ENCODE data around the gene RNF133.
"Not testable (repeated sequence)": the region's sequence is repeated elsewhere in the genome, so short reads cannot be mapped to it uniquely, and the experiment has no call there.

RNF133 gene

DNA sequence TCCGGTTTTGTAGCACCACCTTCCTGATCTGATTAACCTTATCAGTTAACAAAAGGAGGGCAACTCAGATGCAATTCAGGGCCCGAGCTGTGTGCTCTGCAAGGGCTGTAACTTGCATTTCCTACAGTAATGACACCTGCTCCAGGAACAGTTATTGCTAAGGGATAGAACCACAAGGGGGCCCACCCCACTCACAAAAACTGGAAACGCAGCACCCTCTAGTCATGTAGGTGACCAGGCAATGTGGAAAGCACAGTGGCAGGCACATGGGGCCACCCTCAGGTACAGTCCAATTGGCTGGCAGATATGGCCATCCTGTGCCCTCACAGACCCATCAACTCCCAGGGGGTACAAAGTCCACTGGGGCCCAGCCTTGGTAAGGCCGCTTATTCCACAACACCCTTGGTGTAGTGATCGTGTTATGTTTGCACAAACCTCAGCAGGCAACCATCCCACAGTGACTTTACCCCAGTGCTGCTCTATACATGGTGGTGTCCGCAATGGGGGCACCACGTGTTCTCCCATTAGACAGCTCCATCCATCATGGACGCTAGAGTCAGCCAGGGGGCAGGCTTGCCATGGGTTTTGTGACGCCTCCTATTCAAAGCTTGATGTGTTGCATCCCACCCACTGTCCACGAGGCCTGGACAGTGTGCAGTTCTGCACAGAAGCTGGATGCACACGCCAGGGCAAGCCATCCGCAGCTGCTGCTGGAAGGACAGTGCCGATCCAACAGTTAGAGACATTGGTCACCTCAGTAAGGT is 9.4 kb downstream of the RNF133 start:
- in situ Hi-C loops (cut with HindIII; ENCODE audit: low sequenced_read_pairs), result no loop called here

DNA sequence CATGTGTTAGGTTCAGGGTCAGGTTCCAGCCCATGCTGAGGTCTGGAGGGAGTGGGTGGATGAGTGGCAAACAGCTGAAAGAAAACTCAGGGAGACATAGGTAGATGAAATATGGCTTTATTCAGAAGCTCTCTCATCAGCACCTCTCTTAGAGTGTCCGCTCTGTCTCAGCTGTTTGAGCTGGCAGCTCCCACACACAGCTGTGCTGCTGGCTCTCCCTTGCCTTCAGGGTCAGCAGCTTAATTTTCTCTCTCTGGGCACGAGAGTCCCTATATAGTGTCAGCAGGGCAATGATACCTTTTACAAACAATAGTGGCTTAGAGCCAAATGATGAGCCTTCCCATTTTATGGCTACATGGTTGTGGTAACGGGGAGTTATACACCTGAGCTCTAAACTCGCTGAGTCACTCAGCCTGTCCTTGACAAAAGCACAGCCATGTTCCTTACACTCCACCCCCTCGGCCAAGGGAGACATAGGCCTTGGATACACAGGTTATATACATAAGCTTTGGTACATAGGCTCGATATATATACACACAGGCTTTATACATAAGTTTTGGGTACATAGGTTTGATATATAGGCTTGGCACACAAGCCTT is 10.4 kb downstream of the RNF133 start:
- in situ Hi-C loops (cut with HindIII; ENCODE audit: low sequenced_read_pairs), result no loop called here

DNA sequence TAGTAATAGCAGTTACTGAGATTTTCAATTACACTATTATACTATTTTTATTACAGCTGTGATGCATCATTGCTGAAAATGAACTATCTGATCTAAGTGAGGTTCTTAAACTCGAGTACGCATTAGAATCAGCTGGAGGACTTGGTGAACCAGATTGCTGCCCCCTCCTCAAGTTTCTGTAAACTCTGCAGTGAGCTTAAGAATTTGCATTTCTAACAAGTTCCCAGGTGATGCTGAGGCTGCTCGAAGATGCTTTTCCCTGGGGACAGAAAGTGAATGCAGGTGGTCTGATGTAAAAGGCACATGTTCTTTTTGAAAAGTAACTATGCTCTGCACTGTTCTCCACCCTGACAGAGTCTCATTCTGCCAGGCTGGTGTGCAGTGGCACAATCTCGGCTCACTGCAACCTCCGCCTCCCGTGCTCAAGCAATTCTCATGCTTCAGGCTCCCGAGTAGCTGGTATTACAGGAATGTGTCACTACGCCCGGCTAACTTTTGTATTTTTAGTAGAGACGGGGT is 12.5 kb downstream of the RNF133 start:
- in situ Hi-C loops (cut with HindIII; ENCODE audit: low sequenced_read_pairs), result no loop called here

DNA sequence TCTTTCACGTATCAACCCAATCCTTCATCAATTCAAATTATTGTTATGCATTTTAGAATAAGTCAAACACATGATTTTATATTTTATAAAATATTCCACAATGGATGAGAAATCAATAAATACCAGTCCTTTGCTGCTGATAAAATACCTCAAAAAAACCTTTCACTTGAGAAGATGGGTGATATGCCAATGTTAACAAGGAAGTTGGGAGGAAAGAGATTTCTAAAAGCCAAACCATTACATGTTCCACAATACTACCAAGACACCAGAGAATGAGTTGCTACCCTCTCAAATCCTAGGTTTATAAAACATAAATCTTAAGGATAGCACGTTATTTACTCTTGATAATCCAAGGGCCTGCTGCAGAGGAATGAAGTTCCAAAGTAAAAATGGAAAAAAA is 14.4 kb downstream of the RNF133 start:
- in situ Hi-C loops (cut with HindIII; ENCODE audit: low sequenced_read_pairs), result no loop called here

DNA sequence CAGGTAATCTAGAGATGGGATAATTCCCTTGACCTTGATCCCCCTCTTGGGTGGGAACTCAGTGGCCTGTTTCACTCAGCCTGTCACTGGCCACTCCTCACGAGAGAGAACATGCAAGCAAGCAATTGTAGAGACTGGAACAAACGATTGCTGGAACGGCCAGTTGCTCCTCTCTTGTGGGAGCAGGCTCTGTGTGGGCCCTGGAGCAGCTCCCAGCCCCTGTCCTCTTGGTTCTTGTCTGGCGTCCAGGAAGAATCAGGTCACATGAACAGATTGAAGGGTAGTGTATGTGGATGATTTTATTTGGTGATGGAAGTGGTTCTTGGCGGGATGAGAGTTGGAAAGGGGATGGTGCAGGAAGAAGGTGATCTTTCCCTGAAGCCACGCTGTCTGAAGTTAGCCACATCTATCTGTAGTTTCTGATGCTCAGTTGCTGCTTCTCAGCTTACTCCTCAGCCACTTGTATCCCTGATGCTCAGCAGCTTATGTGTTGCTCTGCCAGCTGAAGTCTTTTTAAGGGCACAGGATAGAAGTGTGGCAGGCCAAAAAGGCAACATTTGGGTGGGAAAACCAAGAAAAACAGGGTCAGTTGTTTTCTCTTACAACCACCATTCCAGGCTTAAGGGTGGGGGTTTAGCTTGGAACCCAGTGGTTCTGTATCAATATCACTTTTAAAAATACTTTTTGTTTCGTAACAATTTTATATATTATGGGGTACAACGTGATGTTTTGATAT is 15.9 kb downstream of the RNF133 start:
- in situ Hi-C loops (cut with HindIII; ENCODE audit: low sequenced_read_pairs), result no loop called here

DNA sequence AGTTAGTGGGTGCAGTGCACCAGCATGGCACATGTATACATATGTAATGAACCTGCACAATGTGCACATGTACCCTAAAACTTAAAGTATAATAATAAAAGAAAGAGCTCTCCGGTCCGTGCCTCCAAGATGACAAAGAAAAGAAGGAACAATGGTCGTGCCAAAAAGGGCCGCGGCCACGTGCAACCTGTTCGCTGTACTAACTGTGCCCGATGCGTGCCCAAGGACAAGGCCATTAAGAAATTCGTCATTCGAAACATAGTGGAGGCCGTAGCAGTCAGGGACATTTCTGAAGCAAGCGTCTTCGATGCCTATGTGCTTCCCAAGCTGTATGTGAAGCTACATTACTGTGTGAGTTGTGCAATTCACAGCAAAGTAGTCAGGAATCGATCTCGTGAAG is 17.7 kb downstream of the RNF133 start:
- in situ Hi-C loops (cut with HindIII; ENCODE audit: low sequenced_read_pairs), result not testable (repeated sequence)

DNA sequence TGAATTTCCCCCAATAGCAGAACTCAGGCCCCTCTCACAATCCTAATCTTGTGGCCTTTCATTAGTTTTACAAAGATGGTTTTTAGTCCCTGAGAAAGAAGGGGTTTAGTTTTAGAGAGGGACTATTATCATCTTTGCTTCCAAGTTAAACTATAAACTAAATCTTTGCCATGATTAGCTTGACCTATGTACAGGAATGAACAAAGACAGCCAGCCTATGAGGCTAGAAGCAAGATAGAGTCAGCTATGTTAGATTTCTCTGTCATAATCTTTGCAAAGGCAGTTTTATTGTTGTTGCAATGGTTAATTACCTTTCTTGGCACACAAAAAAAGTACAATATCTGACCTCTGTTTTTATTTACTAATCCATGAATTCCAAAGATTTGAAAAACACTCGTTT is 19.1 kb downstream of the RNF133 start:
- in situ Hi-C loops (cut with HindIII; ENCODE audit: low sequenced_read_pairs), result no loop called here

DNA sequence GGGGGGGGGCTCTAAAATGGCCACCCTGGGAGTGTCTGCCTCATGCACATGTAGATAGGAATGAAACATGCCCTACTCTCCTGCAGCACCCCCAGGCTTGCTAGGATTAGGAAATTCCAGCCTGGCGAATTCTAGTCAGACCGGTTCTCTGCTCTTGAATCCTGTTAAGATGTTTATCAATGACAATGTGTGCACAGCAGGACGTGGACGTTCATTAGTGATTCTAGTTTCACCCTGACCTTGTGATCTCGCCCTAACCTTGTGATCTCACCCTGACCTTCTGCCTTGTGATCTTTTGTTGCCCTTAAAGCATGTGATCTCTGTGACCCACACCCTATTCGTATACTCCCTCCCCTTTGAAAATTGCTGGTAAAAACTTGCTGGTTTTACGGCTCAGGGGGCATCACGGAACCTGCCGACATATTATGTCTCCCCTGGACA is 19.6 kb downstream of the RNF133 start:
- in situ Hi-C loops (cut with HindIII; ENCODE audit: low sequenced_read_pairs), result not testable (repeated sequence)

DNA sequence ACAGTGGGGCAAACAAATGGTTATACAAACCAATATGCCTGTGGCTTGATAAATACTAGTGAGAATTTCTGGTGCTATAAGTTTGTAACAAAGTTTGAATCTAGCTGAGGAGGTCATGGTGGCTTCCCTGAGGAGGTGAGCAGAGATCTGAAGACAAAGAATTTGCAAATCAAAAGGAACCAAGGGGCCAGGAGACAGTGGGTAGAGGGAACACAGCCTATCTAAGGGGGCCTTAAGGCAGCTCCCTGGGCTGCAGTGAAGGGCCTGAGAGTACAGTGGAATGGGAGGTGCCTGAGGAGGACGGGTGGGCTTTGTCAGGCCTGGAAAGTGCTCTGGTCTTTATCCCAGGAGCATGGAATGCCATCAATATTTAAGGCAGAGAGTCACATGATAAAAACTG is 21.8 kb downstream of the RNF133 start:
- in situ Hi-C loops (cut with HindIII; ENCODE audit: low sequenced_read_pairs), result no loop called here

DNA sequence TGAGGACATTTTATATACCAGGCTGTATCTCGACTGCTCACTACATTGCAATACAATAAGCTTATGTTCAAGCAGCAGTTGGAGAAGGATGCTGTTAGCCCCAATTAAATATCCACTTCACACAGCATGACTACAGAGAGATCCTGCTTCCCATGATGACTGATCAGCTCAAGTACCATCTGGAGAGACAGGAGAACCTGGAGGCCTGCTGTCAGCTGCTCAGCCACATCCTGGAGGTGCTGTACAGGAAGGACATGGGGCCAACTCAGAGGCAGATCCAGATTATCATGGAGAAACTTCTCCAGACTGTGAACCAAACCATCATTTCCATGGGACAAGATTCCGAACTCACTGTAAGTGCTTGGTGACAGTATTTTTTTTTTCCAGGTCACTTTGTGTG is 22.5 kb downstream of the RNF133 start:
- in situ Hi-C loops (cut with HindIII; ENCODE audit: low sequenced_read_pairs), result no loop called here

DNA sequence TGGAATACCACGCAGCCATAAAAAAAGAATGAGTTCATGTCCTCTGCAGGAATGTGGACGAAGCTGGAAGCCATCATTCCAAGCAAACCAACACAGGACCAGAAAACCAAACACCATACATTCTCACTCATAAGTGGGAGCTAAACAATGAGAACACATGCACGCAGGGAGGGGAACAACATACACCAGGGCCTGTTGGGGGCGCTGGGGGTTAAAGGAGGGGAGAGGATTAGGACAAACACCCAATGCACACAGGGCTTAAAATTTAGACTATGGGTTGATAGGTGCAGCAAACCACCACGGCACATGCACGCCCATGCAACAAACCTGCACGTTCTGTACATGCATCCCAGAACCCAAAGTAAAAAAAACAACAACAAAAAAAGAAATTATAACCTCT is 23.3 kb downstream of the RNF133 start:
- in situ Hi-C loops (cut with HindIII; ENCODE audit: low sequenced_read_pairs), result no loop called here

DNA sequence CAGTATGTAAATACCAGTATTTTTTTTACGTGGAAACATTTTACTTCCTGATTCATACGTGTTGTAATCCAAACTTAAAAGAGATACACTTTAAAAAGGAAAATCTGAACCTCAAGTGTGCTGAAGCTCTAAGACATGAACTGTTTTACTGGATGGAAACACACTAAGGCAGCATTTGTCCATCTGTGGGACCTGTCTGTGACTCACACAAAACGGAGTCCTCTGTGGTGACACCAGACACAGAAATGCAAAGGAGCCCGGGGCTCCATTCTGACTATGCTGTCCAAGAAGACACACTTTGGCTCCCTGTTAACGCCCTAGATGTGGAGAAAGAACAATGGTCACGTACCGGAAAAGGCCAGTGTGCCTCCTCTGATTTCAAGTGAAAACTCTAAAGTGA is 23.9 kb downstream of the RNF133 start:
- in situ Hi-C loops (cut with HindIII; ENCODE audit: low sequenced_read_pairs), result no loop called here

DNA sequence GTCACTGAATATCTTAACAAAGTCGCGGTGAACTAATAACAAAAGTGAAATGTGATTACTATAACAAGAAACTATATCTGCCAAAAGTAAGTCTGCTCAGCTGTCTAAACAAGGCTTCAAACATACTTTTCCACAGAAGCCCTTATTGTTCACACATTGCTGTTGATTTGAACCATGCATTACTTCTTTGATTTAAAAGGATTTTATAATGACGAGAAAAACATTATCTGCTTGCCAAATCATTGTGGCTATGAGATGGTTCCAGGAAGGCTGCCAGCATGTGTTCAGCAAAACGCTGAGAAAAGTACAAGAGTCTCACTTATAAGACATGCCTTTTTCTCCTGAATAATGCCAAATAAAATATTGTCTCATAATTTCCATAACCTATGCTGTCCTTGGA is 24.4 kb downstream of the RNF133 start:
- in situ Hi-C loops (cut with HindIII; ENCODE audit: low sequenced_read_pairs), result no loop called here

DNA sequence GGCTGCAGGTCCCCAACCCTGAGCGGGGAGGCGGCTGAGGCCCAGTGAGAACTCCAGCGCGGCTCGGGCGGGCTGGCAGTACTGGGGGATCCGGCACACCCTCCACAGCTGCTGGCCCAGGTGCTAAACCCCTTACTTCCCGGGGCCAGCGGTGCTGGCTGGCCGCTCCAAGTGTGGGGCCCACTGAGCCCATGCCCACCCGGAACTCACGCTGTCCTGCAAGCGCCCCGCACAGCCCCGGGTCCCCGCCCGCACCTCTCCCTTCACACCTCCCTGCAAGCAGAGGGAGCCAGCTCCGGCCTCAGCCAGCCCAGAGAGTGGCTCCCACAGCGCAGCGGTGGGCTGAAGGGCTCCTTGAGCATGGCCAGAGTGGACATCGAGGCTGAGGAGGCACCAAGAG is 25.0 kb downstream of the RNF133 start:
- in situ Hi-C loops (cut with HindIII; ENCODE audit: low sequenced_read_pairs), result no loop called here

DNA sequence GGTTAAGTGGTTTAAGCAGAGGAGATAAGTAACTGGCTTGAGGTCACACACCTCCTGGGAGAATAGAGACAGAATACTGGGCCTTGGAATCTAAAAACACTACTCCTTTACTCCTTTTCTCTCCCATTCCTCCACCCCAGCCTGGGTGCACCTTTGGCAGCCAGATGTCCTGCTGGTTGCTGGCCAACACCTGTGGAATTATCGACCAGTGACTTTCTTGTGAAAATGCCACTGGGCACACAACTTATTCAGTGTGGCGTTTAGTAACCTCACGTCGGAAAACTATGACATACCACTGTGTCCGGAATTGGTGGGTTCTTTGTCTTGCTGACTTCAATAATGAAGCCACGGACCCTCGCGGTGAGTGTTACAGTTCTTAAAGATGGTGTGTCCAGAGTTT is 26.4 kb downstream of the RNF133 start:
- in situ Hi-C loops (cut with HindIII; ENCODE audit: low sequenced_read_pairs), result no loop called here

DNA sequence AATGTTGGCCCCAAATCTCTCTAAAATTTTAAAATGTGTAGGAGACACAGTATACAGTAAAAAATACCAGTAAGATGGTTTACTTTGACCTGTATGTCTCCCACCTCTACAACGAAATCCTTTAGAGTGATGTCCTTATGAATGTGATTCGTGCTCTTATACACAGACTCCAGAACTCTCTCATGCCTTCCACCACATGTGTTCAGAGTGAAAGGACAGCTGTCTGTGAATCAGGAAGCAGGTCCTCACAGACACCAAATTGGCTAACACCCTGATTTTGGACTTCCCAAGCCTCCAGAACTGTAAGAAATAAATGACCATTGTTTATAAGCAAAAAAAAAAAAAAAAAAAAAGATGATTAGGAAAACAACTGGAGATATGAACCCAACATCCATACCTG is 35.2 kb downstream of the RNF133 start:
- in situ Hi-C loops (cut with HindIII; ENCODE audit: low sequenced_read_pairs), result no loop called here

DNA sequence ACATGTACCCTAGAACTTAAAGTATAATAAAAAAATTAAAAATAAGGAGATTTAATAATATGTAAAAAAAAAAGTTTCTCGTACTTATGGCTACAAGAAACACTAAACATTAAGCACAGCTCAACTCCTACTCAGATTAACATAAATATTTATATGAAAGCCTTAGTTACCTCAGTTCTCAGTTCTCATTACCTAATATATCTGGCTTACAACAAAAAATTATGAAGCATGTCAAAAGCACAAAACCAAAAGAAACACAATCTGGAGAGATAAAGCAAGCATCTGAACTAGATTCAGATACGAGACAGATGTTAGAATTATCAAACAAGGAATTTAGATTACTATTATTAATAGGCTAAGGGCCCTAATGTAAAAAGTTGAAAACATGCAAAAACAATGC is 40.1 kb downstream of the RNF133 start:
- in situ Hi-C loops (cut with HindIII; ENCODE audit: low sequenced_read_pairs), result no loop called here

DNA sequence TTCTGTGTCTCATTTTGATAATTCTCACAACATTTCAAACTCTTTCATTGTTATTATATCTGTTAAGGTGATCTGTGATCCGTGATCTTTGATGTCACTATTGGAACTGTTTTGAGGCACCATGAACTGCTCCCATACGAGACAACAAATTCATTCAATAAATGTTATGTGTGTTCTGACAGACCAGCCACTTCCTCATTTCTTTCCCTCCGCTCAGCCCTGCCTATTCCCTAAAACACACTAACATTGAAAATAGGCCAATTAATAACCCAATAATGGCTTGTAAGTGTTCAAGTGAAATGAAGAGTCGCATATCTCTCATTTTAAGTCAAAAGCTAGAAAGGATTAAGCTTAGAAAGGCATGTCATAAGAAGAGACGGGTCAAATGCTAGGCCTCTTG is 45.2 kb downstream of the RNF133 start:
- in situ Hi-C loops (cut with HindIII; ENCODE audit: low sequenced_read_pairs), result no loop called here

DNA sequence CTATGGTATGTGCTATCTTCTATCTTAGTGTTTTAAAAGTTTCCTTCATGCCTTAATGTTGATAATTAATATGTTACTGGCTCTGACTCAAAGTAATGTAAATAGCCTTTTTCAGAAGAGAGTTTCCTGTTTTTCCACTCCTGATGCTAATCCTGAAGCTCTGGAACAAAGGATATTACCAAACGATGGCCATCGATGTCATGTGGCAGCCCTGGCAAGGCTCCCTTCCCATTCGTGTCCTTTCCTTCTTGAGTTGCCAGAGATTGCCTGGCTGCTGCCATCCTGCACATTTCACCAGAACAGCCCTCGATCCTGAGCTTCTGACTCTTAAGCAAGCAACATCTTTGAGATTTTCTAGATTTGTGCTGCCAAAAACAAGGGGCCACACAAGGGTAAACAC is 46.0 kb downstream of the RNF133 start:
- in situ Hi-C loops (cut with HindIII; ENCODE audit: low sequenced_read_pairs), result no loop called here

DNA sequence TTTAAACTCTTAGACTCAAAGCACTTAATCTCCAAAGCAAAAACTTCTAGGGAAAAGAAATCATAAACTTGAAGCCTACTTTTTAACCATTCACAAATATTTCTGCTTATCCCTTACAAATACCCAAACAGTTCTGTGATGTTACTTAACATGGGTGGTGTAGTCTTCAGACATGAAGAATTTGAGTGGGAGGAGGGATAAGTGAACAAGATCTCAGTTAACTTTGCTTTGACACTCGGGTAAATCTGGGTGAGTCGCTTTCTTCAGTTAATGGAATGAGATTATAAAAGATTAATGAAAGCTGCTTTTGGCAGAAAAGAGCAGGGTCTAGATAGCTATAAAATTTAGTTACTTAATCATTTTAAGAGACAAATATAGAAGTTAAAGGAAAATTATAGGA is 47.5 kb downstream of the RNF133 start:
- in situ Hi-C loops (cut with HindIII; ENCODE audit: low sequenced_read_pairs), result no loop called here

All from DLD1 (cell line).